Astrocyte (in vitro differentiated cells and primary cell): ENCODE results near the gene ADAMTSL2. TPM values are rescaled to one million over a fixed set of nuclear protein-coding genes. Genes with fewer than 3 reads are reported as not detected.
A peak's percentile ranks its signal among the peaks of the same experiment; 100 is the strongest.

ENCODE experiments used
- DNase-seq: peaks from one replicate; pipeline ENCODE4 v3.0.0-alpha.2; 2010; ENCODE audit warnings: low read depth
- FAIRE-seq: peaks from 2 replicates; lab custom pipeline; 2011; peaks lifted over from hg19 to GRCh38; lab: Jason Lieb, UNC
- H2AFZ ChIP-seq: 2 replicates; pipeline ENCODE4 v1.6.0; 2012; ENCODE audit warnings: low read depth, low read length, inconsistent platforms
- H3K27ac ChIP-seq: 2 replicates; pipeline ENCODE4 v1.5.1; 2011; ENCODE audit warnings: low read depth, low read length, inconsistent platforms
- H3K27me3 ChIP-seq: 2 replicates; pipeline ENCODE4 v1.6.0; 2011; ENCODE audit warnings: low read length, inconsistent platforms; ENCODE audit not compliant: insufficient read depth
- H3K36me3 ChIP-seq: 2 replicates; pipeline ENCODE4 v1.5.1; 2011; ENCODE audit warnings: low read length, inconsistent platforms; ENCODE audit not compliant: insufficient read depth
- H3K4me1 ChIP-seq: 2 replicates; pipeline ENCODE4 v1.5.1; 2011; ENCODE audit warnings: low read length, inconsistent platforms; ENCODE audit not compliant: insufficient read depth
- H3K4me2 ChIP-seq: 2 replicates; pipeline ENCODE4 v1.6.0; 2012; ENCODE audit warnings: low read length, inconsistent platforms
- H3K4me3 ChIP-seq: 2 replicates; pipeline ENCODE4 v1.5.1; 2011; ENCODE audit warnings: low read depth, mild to moderate bottlenecking, low read length, inconsistent platforms; ENCODE audit not compliant: insufficient read depth
- H3K79me2 ChIP-seq: 2 replicates; pipeline ENCODE4 v1.6.0; 2012; ENCODE audit warnings: mild to moderate bottlenecking, low read length, inconsistent platforms; ENCODE audit not compliant: insufficient read depth
- H3K9ac ChIP-seq: 2 replicates; pipeline ENCODE4 v1.6.0; 2012; ENCODE audit warnings: mild to moderate bottlenecking, low read length, inconsistent platforms
- H3K9me3 ChIP-seq: 2 replicates; pipeline ENCODE4 v1.5.1; 2012; ENCODE audit warnings: low read depth, mild to moderate bottlenecking, low read length, inconsistent platforms; ENCODE audit not compliant: insufficient read depth
- H4K20me1 ChIP-seq: 2 replicates; pipeline ENCODE4 v1.6.0; 2012; ENCODE audit warnings: low read length, inconsistent platforms; ENCODE audit not compliant: insufficient read depth
- H3K27ac Mint-ChIP-seq: one replicate; pipeline ENCODE4 v1.8.0; 2021; ENCODE audit warnings: mild to moderate bottlenecking, mixed read lengths; ENCODE audit not compliant: unreplicated experiment
- H3K27me3 Mint-ChIP-seq: one replicate; pipeline ENCODE4 v1.8.0; 2021; ENCODE audit warnings: low read depth, mixed read lengths; ENCODE audit not compliant: unreplicated experiment
- H3K36me3 Mint-ChIP-seq: one replicate; pipeline ENCODE4 v1.8.0; 2021; ENCODE audit warnings: low read depth, mixed read lengths; ENCODE audit not compliant: unreplicated experiment
- H3K4me1 Mint-ChIP-seq: one replicate; pipeline ENCODE4 v1.8.0; 2021; ENCODE audit warnings: low read depth, mixed read lengths; ENCODE audit not compliant: unreplicated experiment
- H3K4me3 Mint-ChIP-seq: one replicate; pipeline ENCODE4 v1.8.0; 2021; ENCODE audit warnings: mild to moderate bottlenecking, moderate library complexity, mixed read lengths; ENCODE audit not compliant: unreplicated experiment
- H3K9me3 Mint-ChIP-seq: one replicate; pipeline ENCODE4 v1.8.0; 2021; ENCODE audit warnings: mild to moderate bottlenecking, mixed read lengths; ENCODE audit not compliant: unreplicated experiment
- CTCF ChIP-seq: IDR thresholded peaks from 2 replicates; pipeline ENCODE4 v1.5.1; 2011; ENCODE audit warnings: low read depth, mild to moderate bottlenecking, inconsistent platforms, low read length, moderate library complexity; ENCODE audit not compliant: insufficient read depth
- EZH2 ChIP-seq: IDR thresholded peaks from 2 replicates; pipeline ENCODE4 v1.6.1; 2012; ENCODE audit warnings: mild to moderate bottlenecking, low read length, inconsistent platforms; ENCODE audit not compliant: insufficient read depth
- total RNA-seq: library from RNA; stranded (reverse); gene quantifications from 2 replicates; pipeline ENCODE4 v1.2.1, GENCODE V29; 2021

The ADAMTSL2 gene
- total RNA-seq, 1 donor from 2014 or later, result 0.52 TPM

- Histone ChIP-seq H3K9me3 (peaks cover 9% of the 10 kb centered on the region), H3K9ac (no peak overlapping the region), H3K27me3 (peaks cover 4% of the 10 kb centered on the region), H4K20me1 (no peaks in the 10 kb centered on the region), H3K4me3 (no peak overlapping the region), H3K27ac (no peak overlapping the region), H3K4me2 (no peak overlapping the region), H3K4me1 (peaks cover 25% of the 10 kb centered on the region), H2AFZ (no peak overlapping the region), H3K36me3 (no peaks in the 10 kb centered on the region), H3K79me2 (no peaks in the 10 kb centered on the region)
- Mint-ChIP-seq H3K27ac (peak overlapping the region; percentile 78), H3K27me3 (peaks cover 22% of the 10 kb centered on the region), H3K9me3 (peaks cover 20% of the 10 kb centered on the region), H3K36me3 (peaks cover 2% of the 10 kb centered on the region), H3K4me1 (peaks cover 14% of the 10 kb centered on the region), H3K4me3 (no peak overlapping the region)
- no peak for TF ChIP-seq EZH2
- TF ChIP-seq CTCF, result no peak
- DNase-seq (peak; percentile 25), FAIRE-seq (no peak)
Observed at GRCh38 chr9:133505186-133505830, 29.2 kb upstream of the ADAMTSL2 start.

- H3K4me1 Mint-ChIP-seq, result peaks cover 14% of the 10 kb centered on the region
- no peak overlapping the region for H3K9ac ChIP-seq
Observed at GRCh38 chr9:133505901-133506652, 28.4 kb upstream of the ADAMTSL2 start.

More at GRCh38 chr9:133505901-133506652, 28.4 kb upstream of the ADAMTSL2 start:
- Mint-ChIP-seq H3K27ac (no peak overlapping the region), H3K4me3 (no peak overlapping the region), H3K9me3 (peaks cover 19% of the 10 kb centered on the region), H3K27me3 (peaks cover 18% of the 10 kb centered on the region), H3K36me3 (peaks cover under 1% of the 10 kb centered on the region)
- H3K27ac ChIP-seq, result no peak overlapping the region
- no peak overlapping the region for H3K4me2 ChIP-seq
- no peak overlapping the region for H3K4me3 ChIP-seq
- peaks cover 7% of the 10 kb centered on the region for H3K9me3 ChIP-seq
- H2AFZ ChIP-seq, result no peak overlapping the region
- no peaks in the 10 kb centered on the region for H3K79me2 ChIP-seq
- DNase-seq (no peak), FAIRE-seq (no peak)
- peaks cover 25% of the 10 kb centered on the region for H3K4me1 ChIP-seq
- peaks cover 4% of the 10 kb centered on the region for H3K27me3 ChIP-seq
- TF ChIP-seq EZH2 (no peak), CTCF (no peak)
- no peaks in the 10 kb centered on the region for H3K36me3 ChIP-seq
- no peaks in the 10 kb centered on the region for H4K20me1 ChIP-seq
